GM06990 (cell line): ENCODE results near the gene KSR1.

Source experiments
- DNase-seq: peaks from one replicate; pipeline ENCODE4 v3.0.0-alpha.2; 2011; ENCODE audit not compliant: insufficient read length; ENCODE audit errors: extremely low read depth
- H3K27me3 ChIP-seq: replicated peaks from 2 replicates; pipeline ENCODE4 v1.6.0; 2011; ENCODE audit warnings: low read length; ENCODE audit not compliant: control insufficient read depth, insufficient read depth
- H3K36me3 ChIP-seq: 2 replicates; pipeline ENCODE4 v1.5.1; 2011; ENCODE audit warnings: low read length; ENCODE audit not compliant: control insufficient read depth, insufficient read depth
- H3K4me3 ChIP-seq: replicated peaks from 2 replicates; pipeline ENCODE4 v1.5.1; 2011; ENCODE audit warnings: low read depth, mild to moderate bottlenecking, control low read depth, low read length
- CTCF ChIP-seq: IDR thresholded peaks from 2 replicates; pipeline ENCODE4 v1.5.1; 2011; ENCODE audit warnings: low read length, control low read depth, mild to moderate bottlenecking, inconsistent platforms; ENCODE audit not compliant: insufficient read depth, poor library complexity, severe bottlenecking

Gene KSR1

DNA sequence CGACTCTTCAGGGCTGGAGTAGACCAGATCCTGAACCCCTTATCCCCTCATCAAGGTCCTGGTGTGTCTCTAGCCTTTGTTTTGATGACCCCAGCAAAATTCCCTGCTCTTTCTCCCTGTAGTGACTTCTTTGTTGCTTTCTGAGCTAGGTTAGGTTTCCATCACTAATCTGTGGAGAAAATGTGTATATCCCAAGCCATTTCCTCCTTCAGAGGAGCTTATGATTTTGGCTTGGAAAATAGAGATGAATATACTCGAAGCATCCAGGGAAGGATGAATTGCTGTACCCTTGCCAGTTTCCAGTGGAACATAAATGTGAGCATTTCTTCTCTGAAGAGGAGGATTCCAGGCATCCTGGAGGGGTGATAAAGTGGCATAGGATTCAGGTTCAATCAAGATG, 55.8 kb downstream of the KSR1 start:
- Histone ChIP-seq H3K4me3 (no peak overlapping the region), H3K36me3 (no peaks in the 10 kb centered on the region; the same call in 1 of the 2 replicates), H3K27me3 (no peaks in the 10 kb centered on the region)
- DNase-seq, result no peak
- TF ChIP-seq CTCF, result no peak

DNA sequence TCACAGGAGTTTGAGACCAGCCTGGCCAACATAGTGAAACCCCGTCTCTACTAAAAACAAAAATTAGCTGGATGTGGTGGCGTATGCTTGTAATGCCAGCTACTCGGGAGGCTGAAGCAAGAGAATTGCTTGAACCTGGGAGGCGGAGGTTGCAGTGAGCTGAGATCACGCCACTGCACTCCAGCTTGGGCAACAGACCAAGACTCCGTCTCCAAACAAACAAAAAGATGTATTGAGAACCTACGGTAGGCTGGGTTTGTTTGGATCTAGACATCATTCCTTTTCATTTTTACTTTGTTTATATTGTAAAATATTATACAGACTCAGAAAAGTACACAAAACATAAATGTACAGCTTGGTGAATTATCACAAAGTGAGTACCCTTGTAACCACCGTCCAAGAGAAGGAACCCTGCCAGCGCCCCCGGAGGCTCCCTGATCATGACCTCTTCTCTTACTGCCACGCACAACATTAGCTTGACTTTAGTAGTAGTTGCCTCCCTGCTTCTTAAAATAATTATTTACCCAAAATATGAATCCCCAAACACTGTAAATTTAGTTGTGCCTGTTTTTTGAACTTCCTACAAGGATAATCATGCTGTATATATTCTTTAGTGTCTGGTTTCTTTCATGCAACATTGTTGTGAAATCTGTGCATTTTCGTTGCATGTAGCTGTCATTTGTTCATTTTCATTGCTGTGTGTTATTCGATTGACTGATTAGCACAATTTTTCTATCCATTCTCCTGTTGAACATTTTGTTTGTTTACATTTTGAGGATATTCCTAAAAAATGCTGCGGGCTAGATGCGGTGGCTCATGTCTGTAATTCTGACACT, 56.5 kb downstream of the KSR1 start:
- Histone ChIP-seq H3K4me3 (no peak overlapping the region), H3K36me3 (no peaks in the 10 kb centered on the region; the same call in 1 of the 2 replicates), H3K27me3 (no peaks in the 10 kb centered on the region)
- DNase-seq, result no peak
- TF ChIP-seq CTCF, result no peak

DNA sequence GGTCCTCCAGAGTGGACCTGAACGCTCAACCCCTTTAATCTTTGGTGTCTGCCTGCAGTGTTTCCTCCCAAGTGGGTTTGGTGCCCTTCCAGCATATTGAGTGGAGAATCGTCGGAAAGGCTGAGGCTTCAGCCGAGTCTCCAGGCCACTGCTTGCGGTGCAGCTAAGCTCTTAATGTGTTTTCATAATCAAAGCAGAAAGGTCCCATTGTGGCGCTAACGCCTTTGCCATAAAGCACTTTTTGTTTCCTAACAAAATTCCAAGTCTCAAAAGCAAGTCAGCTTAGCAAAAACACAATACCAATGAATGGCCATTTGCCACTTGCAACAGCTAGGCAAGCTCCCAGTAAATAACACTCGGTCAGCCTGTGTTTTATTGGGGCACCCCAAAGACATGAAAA, 57.6 kb downstream of the KSR1 start:
- no peak for TF ChIP-seq CTCF
- Histone ChIP-seq H3K27me3 (no peaks in the 10 kb centered on the region), H3K36me3 (no peaks in the 10 kb centered on the region; the same call in 1 of the 2 replicates), H3K4me3 (no peak overlapping the region)
- DNase-seq, result no peak

- Histone ChIP-seq H3K36me3 (no peaks in the 10 kb centered on the region; the same call in 1 of the 2 replicates), H3K4me3 (no peak overlapping the region), H3K27me3 (no peaks in the 10 kb centered on the region)
- DNase-seq, result no peak
- TF ChIP-seq CTCF, result no peak
Observed at GRCh38 chr17:27514595-27515413, 58.6 kb downstream of the KSR1 start.

- DNase-seq, result no peak
- Histone ChIP-seq H3K27me3 (no peaks in the 10 kb centered on the region), H3K4me3 (no peak overlapping the region), H3K36me3 (no peaks in the 10 kb centered on the region; the same call in 1 of the 2 replicates)
- TF ChIP-seq CTCF, result no peak
Observed at GRCh38 chr17:27518048-27518447, 61.8 kb downstream of the KSR1 start.
